Measurements from ENCODE around the gene LRRC7.
A peak's percentile ranks its signal among the peaks of the same experiment; 100 is the strongest.

The LRRC7 gene

DNA sequence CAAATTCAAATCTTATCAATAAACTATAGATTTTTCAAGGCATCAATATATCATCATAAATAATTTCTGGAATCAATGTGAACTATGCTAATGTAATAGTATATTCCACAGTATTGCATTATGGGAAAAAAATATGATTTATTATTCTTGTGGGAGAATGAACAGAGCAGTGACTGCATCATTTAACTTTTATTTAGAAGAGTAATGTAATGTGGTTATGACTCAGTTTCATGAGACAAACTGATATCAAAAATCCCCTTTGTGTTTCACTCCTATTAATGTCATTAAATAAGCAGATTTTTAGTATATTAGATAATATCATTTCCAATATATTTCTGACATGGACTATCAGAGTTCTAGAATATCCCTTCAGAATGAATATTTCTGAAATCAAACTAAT, 450.0 kb downstream of the LRRC7 start:
- H3K4me3 ChIP-seq (ENCODE audit: low read length), result no peak overlapping the region
- no peak for DNase-seq (ENCODE audit: low read depth)
- TF ChIP-seq, protein P1, sequence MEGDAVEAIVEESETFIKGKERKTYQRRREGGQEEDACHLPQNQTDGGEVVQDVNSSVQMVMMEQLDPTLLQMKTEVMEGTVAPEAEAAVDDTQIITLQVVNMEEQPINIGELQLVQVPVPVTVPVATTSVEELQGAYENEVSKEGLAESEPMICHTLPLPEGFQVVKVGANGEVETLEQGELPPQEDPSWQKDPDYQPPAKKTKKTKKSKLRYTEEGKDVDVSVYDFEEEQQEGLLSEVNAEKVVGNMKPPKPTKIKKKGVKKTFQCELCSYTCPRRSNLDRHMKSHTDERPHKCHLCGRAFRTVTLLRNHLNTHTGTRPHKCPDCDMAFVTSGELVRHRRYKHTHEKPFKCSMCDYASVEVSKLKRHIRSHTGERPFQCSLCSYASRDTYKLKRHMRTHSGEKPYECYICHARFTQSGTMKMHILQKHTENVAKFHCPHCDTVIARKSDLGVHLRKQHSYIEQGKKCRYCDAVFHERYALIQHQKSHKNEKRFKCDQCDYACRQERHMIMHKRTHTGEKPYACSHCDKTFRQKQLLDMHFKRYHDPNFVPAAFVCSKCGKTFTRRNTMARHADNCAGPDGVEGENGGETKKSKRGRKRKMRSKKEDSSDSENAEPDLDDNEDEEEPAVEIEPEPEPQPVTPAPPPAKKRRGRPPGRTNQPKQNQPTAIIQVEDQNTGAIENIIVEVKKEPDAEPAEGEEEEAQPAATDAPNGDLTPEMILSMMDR (conservative IDR thresholded peaks at IDR 0.05; ENCODE audit: low read depth, low read length), result no peak

- TF ChIP-seq, protein P1 (conservative IDR thresholded peaks at IDR 0.05; ENCODE audit: low read depth, low read length), result no peak
- DNase-seq (ENCODE audit: low read depth), result no peak
- H3K4me3 ChIP-seq (ENCODE audit: low read length), result no peak overlapping the region
These were observed 456.6 kb downstream of the LRRC7 start for GRCh38 chr1:70024272-70024671.

GRCh38 chr1:70025052-70025451, 457.3 kb downstream of the LRRC7 start:
- TF ChIP-seq, protein P1 (conservative IDR thresholded peaks at IDR 0.05; ENCODE audit: low read depth, low read length), result no peak
- no peak overlapping the region for H3K4me3 ChIP-seq (ENCODE audit: low read length)
- DNase-seq (ENCODE audit: low read depth), result no peak

DNA sequence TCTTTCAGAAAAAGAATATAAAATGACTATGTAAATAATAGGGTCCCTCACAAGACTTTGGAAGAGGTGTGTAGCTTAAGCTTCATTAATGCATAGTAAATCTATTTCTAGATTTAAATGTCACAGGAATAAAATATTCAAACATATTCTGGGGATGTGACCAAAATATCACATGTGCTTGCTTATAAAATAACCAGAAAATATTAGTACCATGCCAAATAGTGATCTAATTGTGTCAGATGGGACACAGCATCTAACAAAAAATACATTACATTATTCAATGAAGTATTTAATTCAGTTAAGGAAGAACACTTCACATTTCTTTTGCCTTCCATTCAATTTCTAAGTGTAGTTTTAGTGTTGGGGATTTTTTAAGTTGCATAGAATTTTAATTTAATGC, 458.1 kb downstream of the LRRC7 start:
- TF ChIP-seq, protein P1 (conservative IDR thresholded peaks at IDR 0.05; ENCODE audit: low read depth, low read length), result no peak
- no peak for DNase-seq (ENCODE audit: low read depth)
- H3K4me3 ChIP-seq (ENCODE audit: low read length), result no peak overlapping the region

GRCh38 chr1:70033266-70033873, 465.6 kb downstream of the LRRC7 start:
- no peak for DNase-seq (ENCODE audit: low read depth)
- TF ChIP-seq, protein P1 (conservative IDR thresholded peaks at IDR 0.05; ENCODE audit: low read depth, low read length), result no peak
- H3K4me3 ChIP-seq (ENCODE audit: low read length), result no peak overlapping the region

- DNase-seq (ENCODE audit: low read depth), result no peak
- no peak overlapping the region for H3K4me3 ChIP-seq (ENCODE audit: low read length)
- TF ChIP-seq, protein P1 (conservative IDR thresholded peaks at IDR 0.05; ENCODE audit: low read depth, low read length), result no peak
These were observed 466.2 kb downstream of the LRRC7 start for GRCh38 chr1:70033936-70034335.

- TF ChIP-seq, protein P1 (conservative IDR thresholded peaks at IDR 0.05; ENCODE audit: low read depth, low read length), result peak; percentile 55
- DNase-seq (ENCODE audit: low read depth), result no peak
- H3K4me3 ChIP-seq (ENCODE audit: low read length), result no peak overlapping the region
These were observed 466.7 kb downstream of the LRRC7 start for GRCh38 chr1:70034403-70034802.
